ENCODE measurements around the gene TRRAP. TPM values are rescaled to one million over a fixed set of nuclear protein-coding genes. Genes with fewer than 3 reads are reported as not detected.

The TRRAP gene
- total RNA-seq: 10 to 100 TPM; 45.5 to 48.2 TPM

DNA sequence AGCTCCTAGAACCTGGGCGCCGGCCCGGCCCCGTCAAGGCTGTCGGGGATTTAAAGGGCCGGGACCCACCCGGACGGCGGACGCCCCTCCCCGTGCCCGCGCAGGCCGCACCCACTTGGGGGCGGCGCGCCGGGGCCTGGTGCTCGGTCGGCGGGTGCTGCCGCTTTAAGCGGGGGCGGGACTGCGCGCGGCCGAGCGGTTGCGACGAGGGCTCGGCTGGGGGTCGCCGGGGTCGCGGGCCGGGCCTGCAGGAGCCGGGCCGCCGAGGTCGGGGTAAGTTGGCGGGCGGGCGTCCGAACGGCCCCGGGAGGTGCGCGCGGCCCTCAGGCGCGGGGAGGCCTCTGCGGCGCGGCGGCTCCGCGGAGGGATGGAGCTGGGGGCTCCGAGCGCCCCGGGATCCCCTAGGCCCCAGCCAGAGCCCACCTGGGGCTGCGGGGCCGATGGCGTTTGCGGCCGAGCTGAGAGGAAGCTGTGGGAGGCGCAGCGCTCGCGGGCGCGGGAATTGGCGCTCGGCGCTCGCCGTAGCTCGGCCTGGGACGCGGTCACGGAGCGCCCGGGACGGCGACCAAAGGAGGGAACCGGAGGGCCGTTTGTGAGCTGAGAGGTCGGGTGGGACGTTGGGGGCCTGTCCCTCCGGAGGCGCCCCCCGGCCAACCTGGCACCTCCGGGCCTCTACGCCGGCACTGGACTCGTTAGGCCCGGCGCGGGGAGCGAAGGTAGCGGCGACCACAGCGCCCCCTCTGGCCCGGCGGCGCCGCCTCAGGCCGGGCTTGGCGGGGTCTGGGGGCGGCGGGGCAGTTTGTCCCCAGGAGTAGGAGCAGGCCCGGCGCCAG, at the start of gene TRRAP:
TSS of gene TRRAP (plus strand) at position 168 of the 833 bp plus-strand sequence. CDS start 2,619 bp downstream, outside the sequence.
- ChIA-PET CTCF (interaction anchor here (0.6 to 2.6 kb wide), 6 partner anchors 8 to 457 kb away, joined by 3 to 23 read pairs (median 3); no protein-coding TSS in a partner anchor), POLR2A (interaction anchor here (0.7 to 1.1 kb wide), 4 partner anchors 15 to 47 kb away, joined by 3 read pairs; no protein-coding TSS in a partner anchor)
- Mint-ChIP-seq H3K27me3 (peaks cover 3% of the 10 kb centered on the region), H3K4me1 (ENCODE audit: low read depth) (peaks cover 20% of the 10 kb centered on the region), H3K9me3 (no peaks in the 10 kb centered on the region), H3K36me3 (ENCODE audit: low read depth) (peaks cover 26% of the 10 kb centered on the region), H3K27ac (peak within 1 kb of the TSS; percentile 95), H3K4me3 (peak within 1 kb of the TSS; percentile 92)
- ATAC-seq (peak; percentile 69), DNase-seq (peak; percentile 81)
- TF ChIP-seq, protein P1, sequence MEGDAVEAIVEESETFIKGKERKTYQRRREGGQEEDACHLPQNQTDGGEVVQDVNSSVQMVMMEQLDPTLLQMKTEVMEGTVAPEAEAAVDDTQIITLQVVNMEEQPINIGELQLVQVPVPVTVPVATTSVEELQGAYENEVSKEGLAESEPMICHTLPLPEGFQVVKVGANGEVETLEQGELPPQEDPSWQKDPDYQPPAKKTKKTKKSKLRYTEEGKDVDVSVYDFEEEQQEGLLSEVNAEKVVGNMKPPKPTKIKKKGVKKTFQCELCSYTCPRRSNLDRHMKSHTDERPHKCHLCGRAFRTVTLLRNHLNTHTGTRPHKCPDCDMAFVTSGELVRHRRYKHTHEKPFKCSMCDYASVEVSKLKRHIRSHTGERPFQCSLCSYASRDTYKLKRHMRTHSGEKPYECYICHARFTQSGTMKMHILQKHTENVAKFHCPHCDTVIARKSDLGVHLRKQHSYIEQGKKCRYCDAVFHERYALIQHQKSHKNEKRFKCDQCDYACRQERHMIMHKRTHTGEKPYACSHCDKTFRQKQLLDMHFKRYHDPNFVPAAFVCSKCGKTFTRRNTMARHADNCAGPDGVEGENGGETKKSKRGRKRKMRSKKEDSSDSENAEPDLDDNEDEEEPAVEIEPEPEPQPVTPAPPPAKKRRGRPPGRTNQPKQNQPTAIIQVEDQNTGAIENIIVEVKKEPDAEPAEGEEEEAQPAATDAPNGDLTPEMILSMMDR (IDR thresholded peaks at IDR 0.05): peak; percentile 98
- intact Hi-C loops (cut with micrococcal nuclease): no loop called here

DNA sequence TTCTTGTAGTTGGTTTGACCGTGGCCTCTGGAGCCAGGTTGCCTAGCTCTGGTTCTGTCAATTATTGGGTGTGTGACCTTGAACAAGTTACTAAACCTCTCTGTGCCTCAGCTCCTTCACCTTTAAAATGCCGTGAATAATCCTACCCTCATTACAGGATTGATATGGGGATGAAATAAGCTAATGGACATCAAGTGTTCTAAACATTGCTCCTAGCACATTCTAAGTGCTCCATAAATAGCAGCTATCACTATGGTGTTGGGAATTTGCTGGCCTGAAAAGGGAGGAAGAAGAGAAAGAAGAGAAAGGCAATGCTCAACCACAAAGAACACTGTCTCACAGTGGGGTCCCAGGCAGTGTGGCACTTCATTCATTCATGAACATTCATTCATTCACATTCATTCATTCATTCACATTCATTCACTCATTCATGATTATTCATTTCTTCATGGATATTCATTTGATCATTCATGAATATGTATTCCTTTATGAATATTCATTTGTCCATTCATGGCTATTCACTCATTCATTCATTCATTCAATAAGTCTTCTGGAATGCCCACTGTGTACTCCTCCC, 47.3 kb upstream of the TRRAP start:
- ChIA-PET CTCF (interaction anchor here (0.6 to 4.4 kb wide), 13 partner anchors 8 to 413 kb away, joined by 3 to 43 read pairs (median 3); no protein-coding TSS in a partner anchor), POLR2A (interaction anchor here (0.6 kb wide), 2 partner anchors 47 to 247 kb away, joined by 3 to 4 read pairs; partner anchors contain the start of gene TRRAP)
- DNase-seq (no peak), ATAC-seq (no peak)
- intact Hi-C loops (cut with micrococcal nuclease): no loop called here
- Mint-ChIP-seq H3K9me3 (no peaks in the 10 kb centered on the region), H3K4me1 (ENCODE audit: low read depth) (no peaks in the 10 kb centered on the region), H3K4me3 (no peak overlapping the region), H3K27ac (no peak overlapping the region), H3K27me3 (no peaks in the 10 kb centered on the region), H3K36me3 (ENCODE audit: low read depth) (no peaks in the 10 kb centered on the region)
- TF ChIP-seq, protein P1 (IDR thresholded peaks at IDR 0.05): no peak

DNA sequence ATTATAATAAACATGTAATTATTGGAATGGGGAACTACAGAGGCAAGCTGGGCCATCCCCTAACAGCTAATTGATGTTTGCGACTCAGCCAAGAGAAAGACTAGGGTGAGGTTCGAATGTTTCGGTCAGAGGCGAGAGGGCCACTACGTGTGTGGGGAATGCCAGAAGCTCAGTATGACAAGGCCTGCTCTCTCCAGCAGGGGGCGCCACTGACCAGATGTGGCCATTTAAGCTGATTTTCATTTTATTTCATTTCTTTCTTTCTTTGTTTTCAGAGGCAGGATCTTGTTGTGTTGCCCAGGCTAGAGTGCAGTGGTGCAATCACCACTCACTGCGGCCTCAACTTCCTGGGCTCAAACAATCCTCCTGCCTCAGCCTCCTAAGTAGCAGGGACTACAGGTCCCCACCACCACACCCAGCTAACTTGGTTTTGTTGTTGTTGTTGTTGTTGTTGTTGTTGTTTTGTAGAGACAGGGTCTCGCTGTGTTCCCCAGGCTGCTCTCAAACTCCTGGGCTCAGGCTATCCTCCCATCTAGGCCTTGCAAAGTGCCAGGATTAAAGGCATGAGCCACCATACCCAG, 46.6 kb upstream of the TRRAP start:
- intact Hi-C loops (cut with micrococcal nuclease): no loop called here
- DNase-seq: peak; percentile 73
- H3K36me3 Mint-ChIP-seq (ENCODE audit: low read depth): no peaks in the 10 kb centered on the region
- H3K4me1 Mint-ChIP-seq (ENCODE audit: low read depth): no peaks in the 10 kb centered on the region
- ChIA-PET POLR2A (interaction anchor here (0.6 kb wide), 1 partner anchor 47 kb away, joined by 3 read pairs; the partner anchor contains the start of gene TRRAP), CTCF (interaction anchor here (0.6 to 4.4 kb wide), 13 partner anchors 9 to 413 kb away, joined by 3 to 43 read pairs (median 3); no protein-coding TSS in a partner anchor)
- no peak for ATAC-seq
- no peak overlapping the region for H3K27ac Mint-ChIP-seq
- H3K27me3 Mint-ChIP-seq: no peaks in the 10 kb centered on the region
- TF ChIP-seq, protein P1 (IDR thresholded peaks at IDR 0.05): peak; percentile 84
- H3K9me3 Mint-ChIP-seq: no peaks in the 10 kb centered on the region
- no peak overlapping the region for H3K4me3 Mint-ChIP-seq

DNA sequence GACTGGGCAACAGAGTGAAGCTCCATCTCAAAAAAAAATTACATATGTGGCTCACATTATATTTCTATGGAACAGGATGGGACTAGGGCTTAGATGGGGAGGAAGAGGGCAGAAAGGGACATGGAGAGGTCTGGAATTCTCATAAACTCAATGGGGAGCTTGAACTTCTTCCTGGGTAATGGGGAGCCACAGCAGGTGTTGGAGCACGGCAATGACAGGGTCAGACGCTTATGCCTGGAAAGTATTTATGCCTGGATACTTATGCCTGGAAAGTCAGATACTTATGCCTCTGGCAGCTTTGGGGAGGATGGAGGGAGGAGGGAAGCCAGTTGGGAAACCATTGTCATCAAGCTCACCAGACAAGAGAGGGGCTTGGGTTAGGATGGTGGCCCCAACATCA, 45.3 kb upstream of the TRRAP start:
- intact Hi-C loops (cut with micrococcal nuclease): no loop called here
- CTCF ChIA-PET: interaction anchor here (1.7 to 4.4 kb wide), 3 partner anchors 9 to 100 kb away, joined by 3 to 43 read pairs (median 5); no protein-coding TSS in a partner anchor
- Mint-ChIP-seq H3K4me1 (ENCODE audit: low read depth) (no peaks in the 10 kb centered on the region), H3K27ac (no peak overlapping the region), H3K36me3 (ENCODE audit: low read depth) (no peaks in the 10 kb centered on the region), H3K9me3 (no peaks in the 10 kb centered on the region), H3K27me3 (peaks cover 4% of the 10 kb centered on the region), H3K4me3 (no peak overlapping the region)
- TF ChIP-seq, protein P1 (IDR thresholded peaks at IDR 0.05): no peak
- POLR2A ChIA-PET: no interaction called here
- ATAC-seq (no peak), DNase-seq (no peak)
